ENCODE measurements around the gene ZDHHC17.

- TF ChIP-seq, protein P1, sequence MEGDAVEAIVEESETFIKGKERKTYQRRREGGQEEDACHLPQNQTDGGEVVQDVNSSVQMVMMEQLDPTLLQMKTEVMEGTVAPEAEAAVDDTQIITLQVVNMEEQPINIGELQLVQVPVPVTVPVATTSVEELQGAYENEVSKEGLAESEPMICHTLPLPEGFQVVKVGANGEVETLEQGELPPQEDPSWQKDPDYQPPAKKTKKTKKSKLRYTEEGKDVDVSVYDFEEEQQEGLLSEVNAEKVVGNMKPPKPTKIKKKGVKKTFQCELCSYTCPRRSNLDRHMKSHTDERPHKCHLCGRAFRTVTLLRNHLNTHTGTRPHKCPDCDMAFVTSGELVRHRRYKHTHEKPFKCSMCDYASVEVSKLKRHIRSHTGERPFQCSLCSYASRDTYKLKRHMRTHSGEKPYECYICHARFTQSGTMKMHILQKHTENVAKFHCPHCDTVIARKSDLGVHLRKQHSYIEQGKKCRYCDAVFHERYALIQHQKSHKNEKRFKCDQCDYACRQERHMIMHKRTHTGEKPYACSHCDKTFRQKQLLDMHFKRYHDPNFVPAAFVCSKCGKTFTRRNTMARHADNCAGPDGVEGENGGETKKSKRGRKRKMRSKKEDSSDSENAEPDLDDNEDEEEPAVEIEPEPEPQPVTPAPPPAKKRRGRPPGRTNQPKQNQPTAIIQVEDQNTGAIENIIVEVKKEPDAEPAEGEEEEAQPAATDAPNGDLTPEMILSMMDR (IDR thresholded peaks at IDR 0.05), result no peak
- no peak for TF ChIP-seq POLR2A (IDR thresholded peaks at IDR 0.05)
Measured at GRCh38 chr12:76813972-76814371, 50.1 kb downstream of the ZDHHC17 start.
